HepG2 (cell line): Measurements from ENCODE around the gene PAQR3. TPM values are rescaled to one million over a fixed set of nuclear protein-coding genes. Genes with fewer than 3 reads are reported as not detected.
A peak's percentile ranks its signal among the peaks of the same experiment; 100 is the strongest.

Source experiments
- ATAC-seq: fragments of 200-7000 bp; cut with Tn5 transposase; 3 replicates; pipeline ENCODE4 v1.9.1; 2020; ENCODE audit warnings: mild to moderate bottlenecking, moderate library complexity
- BruUV-seq: library from RNA; stranded (reverse); fragments of 400-500 nt; replicated peaks from 2 replicates; lab custom pipeline; 2021; lab: Mats Ljungman, UMichigan
- CTCF ChIA-PET: fragments of 300-600 bp; formaldehyde crosslinking; extraction: SDS; loops from one replicate; lab custom pipeline; 2021; ENCODE audit warnings: low total read pairs, inconsistent platforms, low intra/inter-chr PET ratio; lab: Yijun Ruan, JAX
- POLR2A ChIA-PET: fragments of 350-600 bp; sonication (Branson Sonifier 250); formaldehyde crosslinking; loops from one replicate; lab custom pipeline; 2020; ENCODE audit warnings: antibody characterized with exemption, inconsistent platforms; lab: Yijun Ruan, JAX
- DNase-seq: peaks from one replicate; pipeline ENCODE4 v3.0.0-alpha.2; 2015; ENCODE audit warnings: low spot score
- FAIRE-seq: peaks from 3 replicates; lab custom pipeline; 2011; peaks lifted over from hg19 to GRCh38; lab: Jason Lieb, UNC
- H2AFZ ChIP-seq: one replicate; pipeline ENCODE4 v1.6.1; 2011; ENCODE audit warnings: low read length, inconsistent platforms
- H3K27ac ChIP-seq: fragments of 300-600 bp; 3 replicates; pipeline ENCODE4 v1.8.0; 2011; ENCODE audit warnings: mixed run types, mild to moderate bottlenecking, mixed read lengths, low read length, inconsistent platforms; ENCODE audit not compliant: insufficient read depth; ENCODE audit errors: extremely low read length
- H3K27me3 ChIP-seq, 2 experiments: fragments of 200-600 bp in 1 of 2; 2 replicates in 1 of 2; 3 replicates in 1 of 2; pipeline versions ENCODE4 v1.6.0 to v1.8.0; 2011; ENCODE audit warnings: low read length in 2 of 2, mild to moderate bottlenecking in 2 of 2, moderate library complexity in 2 of 2, inconsistent platforms in 1 of 2; ENCODE audit not compliant: insufficient read depth in 2 of 2, control insufficient read depth in 1 of 2
- H3K36me3 ChIP-seq, 2 experiments: fragments of 200-600 bp in 1 of 2; replicated peaks in 1 of 2; 2 replicates in 1 of 2; 3 replicates in 1 of 2; pipeline versions ENCODE4 v1.5.1 to v1.8.0; 2011; ENCODE audit warnings: low read length in 2 of 2, inconsistent platforms in 1 of 2; ENCODE audit not compliant: insufficient read depth in 2 of 2, control insufficient read depth in 1 of 2
- H3K4me1 ChIP-seq: 2 replicates; pipeline ENCODE4 v1.5.1; 2012; ENCODE audit warnings: low read length, inconsistent platforms; ENCODE audit not compliant: insufficient read depth
- H3K4me2 ChIP-seq: 2 replicates; pipeline ENCODE4 v1.6.0; 2011; ENCODE audit warnings: low read depth, low read length, inconsistent platforms
- H3K4me3 ChIP-seq, 3 experiments: fragments of 200-600 bp in 1 of 3; sonication (generic), shearing (Covaris generic) in 1 of 3; replicated peaks in 1 of 3; 2 replicates each; pipeline ENCODE4 v1.5.1; 2011 to 2016; ENCODE audit warnings: low read length in 3 of 3, inconsistent platforms in 2 of 3, low read depth in 2 of 3, mild to moderate bottlenecking in 2 of 3, control low read depth in 1 of 3, mixed read lengths in 1 of 3; ENCODE audit not compliant: insufficient read depth in 1 of 3
- H3K79me2 ChIP-seq: one replicate; pipeline ENCODE4 v1.6.1; 2011; ENCODE audit warnings: low read length, inconsistent platforms; ENCODE audit not compliant: insufficient read depth
- H3K9ac ChIP-seq: 2 replicates; pipeline ENCODE4 v1.6.0; 2011; ENCODE audit warnings: mild to moderate bottlenecking, low read depth, low read length, inconsistent platforms; ENCODE audit not compliant: insufficient read depth
- H3K9me3 ChIP-seq: 2 replicates; pipeline ENCODE4 v1.5.1; 2012; ENCODE audit warnings: mild to moderate bottlenecking, low read length
- H4K20me1 ChIP-seq: 2 replicates; pipeline ENCODE4 v1.6.0; 2011; ENCODE audit warnings: inconsistent platforms, mild to moderate bottlenecking, low read length, moderate library complexity; ENCODE audit not compliant: insufficient read depth
- ARNTL ChIP-seq: sonication (generic); formaldehyde crosslinking; IDR thresholded peaks from 2 replicates; pipeline ENCODE4 v1.4.0; 2020; ENCODE audit warnings: mild to moderate bottlenecking, missing genetic modification reagents
- CTCF ChIP-seq: sonication (generic); formaldehyde crosslinking; IDR thresholded peaks from 2 replicates; pipeline ENCODE4 v1.5.0; 2020; ENCODE audit warnings: mild to moderate bottlenecking, missing genetic modification reagents, moderate library complexity
- HMG20A ChIP-seq: IDR thresholded peaks from 2 replicates; pipeline ENCODE4 v1.6.1; 2016; ENCODE audit warnings: borderline replicate concordance
- HMGA1 ChIP-seq: sonication (generic); formaldehyde crosslinking; conservative IDR thresholded peaks from 2 replicates; pipeline ENCODE4 v1.4.0; 2020; ENCODE audit warnings: missing genetic modification reagents
- KDM4B ChIP-seq: sonication (generic); formaldehyde crosslinking; IDR thresholded peaks from 2 replicates; pipeline ENCODE4 v1.4.0; 2020; ENCODE audit warnings: missing genetic modification reagents
- SMC3 ChIP-seq: IDR thresholded peaks from 2 replicates; pipeline ENCODE4 v1.6.1; 2011; ENCODE audit warnings: low read length, improper control_type of control experiment
- STAG1 ChIP-seq: sonication (generic); formaldehyde crosslinking; IDR thresholded peaks from 2 replicates; pipeline ENCODE4 v1.4.0; 2020; ENCODE audit warnings: missing genetic modification reagents
- ZBTB1 ChIP-seq: sonication (generic); formaldehyde crosslinking; IDR thresholded peaks from 2 replicates; pipeline ENCODE4 v1.4.0; 2020; ENCODE audit warnings: missing genetic modification reagents, borderline replicate concordance
- ZFP82 ChIP-seq: sonication (generic); formaldehyde crosslinking; IDR thresholded peaks from 2 replicates; pipeline ENCODE4 v1.5.1; 2020; ENCODE audit warnings: mild to moderate bottlenecking, missing genetic modification reagents, borderline replicate concordance
- ZNF577 ChIP-seq: sonication (generic); formaldehyde crosslinking; IDR thresholded peaks from 2 replicates; pipeline ENCODE4 v1.4.0; 2020; ENCODE audit warnings: mild to moderate bottlenecking, low read depth, missing genetic modification reagents, borderline replicate concordance
- WGBS: methylation state at CpG from one replicate; pipeline ENCODE4 v1.1.6; 2017; ENCODE audit warnings: low lambda C conversion rate; 5-methylcytosine and 5-hydroxymethylcytosine counted together
- in situ Hi-C: cut with HindIII; loops from 2 replicates; pipeline ENCODE4 v1.10.0; 2017; ENCODE audit warnings: low pct_unique_long_range_greater_than_20kb; ENCODE audit not compliant: extremely low pct_ligation_motif_present
- intact Hi-C: fragments of 100-400 bp; cut with micrococcal nuclease; formaldehyde crosslinking; loops from one replicate; pipeline ENCODE4 v1.10.0; 2022; ENCODE audit not compliant: unreplicated experiment
- polyA plus RNA-seq, 8 experiments: library from polyadenylated mRNA; depleted of rRNA in 3 of 8; stranded (reverse) in 7 of 8; unstranded in 1 of 8; fragments of >200 nt; fragmentation: Illumina TruSeq in 4 of 8; extraction: Trizol in 4 of 8; gene quantifications; 2 replicates each; pipeline versions ENCODE4 v1.2.1 to v1.2.3, GENCODE V29; 2011 to 2016; ENCODE audit warnings: low read depth in 4 of 8, missing spikeins in 1 of 8, mixed read lengths in 1 of 8; ENCODE audit not compliant: insufficient read depth in 1 of 8
- total RNA-seq, 5 experiments: library from RNA; depleted of rRNA; stranded (reverse); fragments of >200 nt; fragmentation: Illumina TruSeq; extraction: Trizol; gene quantifications; 2 replicates each; pipeline ENCODE4 v1.2.3, GENCODE V29; 2016; ENCODE audit warnings: low read depth in 1 of 5

PAQR3 gene
- total and polyA plus RNA-seq, 2 of the 13 experiments (the other 11 are each of a cell fraction or from before 2014, with no cell fraction given), result 9.9 to 13.6 TPM

GRCh38 chr4:78926826-78927225 is 12.4 kb downstream of the PAQR3 start:
- in situ Hi-C loops, result no loop called here
- TF ChIP-seq ZNF577 (CRISPR knock-in tag), result no peak
- TF ChIP-seq, all 625 proteins: peak for 0
- no TSS peak for BruUV-seq
- no peaks in the 10 kb centered on the region for H3K27me3 ChIP-seq
- CTCF ChIA-PET, result no interaction called here
- POLR2A ChIA-PET, result interaction anchor here (1.2 kb wide), 1 partner anchor 12 kb away, joined by 3 read pairs; the partner anchor contains the start of gene PAQR3
- H3K27ac ChIP-seq, result no peak overlapping the region
- no peak overlapping the region for H3K9ac ChIP-seq
- H3K4me2 ChIP-seq, result no peak overlapping the region
- H3K4me3 ChIP-seq, result no peak overlapping the region
- ATAC-seq, result no peak
- 96% methylated on average over 1 of the region's 1 CpG for WGBS
- no peaks in the 10 kb centered on the region for H3K9me3 ChIP-seq
- H2AFZ ChIP-seq, result no peak overlapping the region
- peaks cover 0 to 2% of the 10 kb centered on the region in 2 experiments; a peak in 3 of 5 replicates for H3K36me3 ChIP-seq
- H4K20me1 ChIP-seq, result no peaks in the 10 kb centered on the region
- H3K4me1 ChIP-seq, result no peaks in the 10 kb centered on the region
- no peak for FAIRE-seq
- H3K79me2 ChIP-seq, result no peaks in the 10 kb centered on the region
- intact Hi-C loops, result no loop called here
- no peak for DNase-seq

GRCh38 chr4:78923464-78924312 is 15.6 kb downstream of the PAQR3 start:
- Histone ChIP-seq H4K20me1 (no peaks in the 10 kb centered on the region), H3K4me2 (no peak overlapping the region), H3K27ac (no peak overlapping the region), H3K4me3 (no peak overlapping the region), H3K4me1 (no peaks in the 10 kb centered on the region), H3K9me3 (no peaks in the 10 kb centered on the region), H2AFZ (no peak overlapping the region), H3K36me3 (peaks cover 0 to 2% of the 10 kb centered on the region in 2 experiments; a peak in 3 of 5 replicates), H3K9ac (no peak overlapping the region), H3K79me2 (no peaks in the 10 kb centered on the region), H3K27me3 (no peaks in the 10 kb centered on the region)
- FAIRE-seq (peak; percentile 26), DNase-seq (peak; percentile 25), ATAC-seq (peak; percentile 67)
- CTCF ChIA-PET, result no interaction called here
- no peak for TF ChIP-seq HMG20A
- no peak for TF ChIP-seq HMGA1 (CRISPR knock-in tag)
- TF ChIP-seq CTCF (CRISPR knock-in tag), result peak; percentile 44
- no peak for TF ChIP-seq ARNTL
- peak; percentile 50 for TF ChIP-seq STAG1 (CRISPR knock-in tag)
- TF ChIP-seq SMC3, result peak; percentile 12; the same call in 1 of the 2 replicates
- TF ChIP-seq KDM4B (CRISPR knock-in tag), result no peak
- TF ChIP-seq ZFP82 (CRISPR knock-in tag), result no peak
- no peak for TF ChIP-seq ZBTB1 (CRISPR knock-in tag)
- no TSS peak for BruUV-seq
- in situ Hi-C loops (no loop called here), intact Hi-C loops (no loop called here)
- POLR2A ChIA-PET, result no interaction called here
- WGBS, result 67% methylated on average over 4 of the region's 4 CpGs
